Prostate gland (tissue), 2 donors: ENCODE measurements around the gene TSPAN1.

Experiments used
- POLR2AphosphoS5 ChIP-seq: sonication (generic); formaldehyde crosslinking; IDR thresholded peaks from one replicate; pipeline ENCODE4 v1.6.1; 2017; ENCODE audit warnings: antibody characterized with exemption
- TF ChIP-seq, protein P1 (sequence below), 4 experiments: fragments of 200-600 bp in 2 of 4; fragments of 450-650 bp in 2 of 4; sonication (generic) in 2 of 4; IDR thresholded peaks; 1 replicate in 3 of 4; 2 replicates in 1 of 4; pipeline ENCODE4 v1.5.1; 2016 to 2019; ENCODE audit warnings: antibody characterized with exemption in 4 of 4, mild to moderate bottlenecking in 2 of 4, moderate library complexity in 2 of 4

DNA sequence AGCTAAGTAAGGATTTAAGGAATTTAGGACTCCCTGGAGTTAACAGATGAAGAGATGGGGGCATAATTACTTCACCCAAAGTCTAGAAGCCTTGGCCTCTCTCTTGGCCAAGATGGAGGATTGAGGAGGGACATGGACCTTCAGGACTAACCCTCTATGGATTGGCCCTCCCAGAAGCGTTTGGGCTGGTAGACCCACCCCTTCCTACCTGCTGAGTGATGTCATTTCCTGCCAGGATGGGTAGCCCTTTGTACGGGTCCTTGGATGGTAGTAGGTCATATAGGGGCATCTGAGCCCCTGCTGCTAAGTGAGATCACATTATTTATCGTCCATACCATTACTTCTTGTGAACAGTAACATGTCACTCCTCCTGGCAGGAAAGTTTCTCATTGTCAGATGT lies 45.9 kb downstream of the TSPAN1 start:
- TF ChIP-seq, protein P1, sequence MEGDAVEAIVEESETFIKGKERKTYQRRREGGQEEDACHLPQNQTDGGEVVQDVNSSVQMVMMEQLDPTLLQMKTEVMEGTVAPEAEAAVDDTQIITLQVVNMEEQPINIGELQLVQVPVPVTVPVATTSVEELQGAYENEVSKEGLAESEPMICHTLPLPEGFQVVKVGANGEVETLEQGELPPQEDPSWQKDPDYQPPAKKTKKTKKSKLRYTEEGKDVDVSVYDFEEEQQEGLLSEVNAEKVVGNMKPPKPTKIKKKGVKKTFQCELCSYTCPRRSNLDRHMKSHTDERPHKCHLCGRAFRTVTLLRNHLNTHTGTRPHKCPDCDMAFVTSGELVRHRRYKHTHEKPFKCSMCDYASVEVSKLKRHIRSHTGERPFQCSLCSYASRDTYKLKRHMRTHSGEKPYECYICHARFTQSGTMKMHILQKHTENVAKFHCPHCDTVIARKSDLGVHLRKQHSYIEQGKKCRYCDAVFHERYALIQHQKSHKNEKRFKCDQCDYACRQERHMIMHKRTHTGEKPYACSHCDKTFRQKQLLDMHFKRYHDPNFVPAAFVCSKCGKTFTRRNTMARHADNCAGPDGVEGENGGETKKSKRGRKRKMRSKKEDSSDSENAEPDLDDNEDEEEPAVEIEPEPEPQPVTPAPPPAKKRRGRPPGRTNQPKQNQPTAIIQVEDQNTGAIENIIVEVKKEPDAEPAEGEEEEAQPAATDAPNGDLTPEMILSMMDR (IDR thresholded peaks at IDR 0.05): no peak
- no peak for TF ChIP-seq POLR2AphosphoS5
